GM12874 (cell line): ENCODE data around the gene MORC1.

Experiments
- CTCF ChIP-seq: IDR thresholded peaks from 2 replicates; pipeline ENCODE4 v1.5.1; 2011; ENCODE audit warnings: low read depth, mild to moderate bottlenecking, control low read depth, low read length, moderate library complexity; ENCODE audit not compliant: insufficient read depth

MORC1 gene

GRCh38 chr3:108998436-108998835, 119.5 kb downstream of the MORC1 start:
- TF ChIP-seq CTCF = no peak

- TF ChIP-seq CTCF = no peak
Observed at GRCh38 chr3:108985844-108986243, 132.1 kb downstream of the MORC1 start.

GRCh38 chr3:108983051-108983450, 134.9 kb downstream of the MORC1 start:
- no peak for TF ChIP-seq CTCF

- TF ChIP-seq CTCF = no peak
Observed at GRCh38 chr3:108976058-108976457, 141.9 kb downstream of the MORC1 start.

- TF ChIP-seq CTCF = no peak
Observed at GRCh38 chr3:108973019-108973418, 144.9 kb downstream of the MORC1 start.

- no peak for TF ChIP-seq CTCF
Observed at GRCh38 chr3:108972482-108972881, 145.5 kb downstream of the MORC1 start.

- TF ChIP-seq CTCF = no peak
Observed at GRCh38 chr3:108970561-108970960, 147.4 kb downstream of the MORC1 start.

GRCh38 chr3:108966773-108967172, 151.2 kb downstream of the MORC1 start:
- no peak for TF ChIP-seq CTCF
